Effector memory CD4-positive, alpha-beta T cell (primary cell): Measurements from ENCODE around the gene ICA1L.

ENCODE experiments used
- DNase-seq, 3 donors: peaks; one replicate each; pipeline ENCODE4 v3.0.0-alpha.2; 2020
- H3K27ac ChIP-seq: 2 replicates; pipeline ENCODE4 v1.7.0; 2013; ENCODE audit warnings: mild to moderate bottlenecking, low read length, moderate library complexity; ENCODE audit not compliant: insufficient read depth, poor library complexity, severe bottlenecking
- H3K27me3 ChIP-seq: replicated peaks from 2 replicates; pipeline ENCODE4 v1.7.0; 2013; ENCODE audit warnings: mild to moderate bottlenecking, low read length; ENCODE audit not compliant: insufficient read depth, control insufficient read depth, poor library complexity, severe bottlenecking
- H3K36me3 ChIP-seq: 2 replicates; pipeline ENCODE4 v1.7.0; 2013; ENCODE audit warnings: mild to moderate bottlenecking, low read length, moderate library complexity; ENCODE audit not compliant: control insufficient read depth, insufficient read depth
- H3K4me1 ChIP-seq: 2 replicates; pipeline ENCODE4 v1.7.0; 2013; ENCODE audit warnings: low read length, mild to moderate bottlenecking; ENCODE audit not compliant: control insufficient read depth, insufficient read depth, poor library complexity, severe bottlenecking
- H3K4me3 ChIP-seq: 2 replicates; pipeline ENCODE4 v1.7.0; 2013; ENCODE audit warnings: low read length, low read depth, mild to moderate bottlenecking; ENCODE audit not compliant: insufficient read depth, poor library complexity, severe bottlenecking
- H3K9me3 ChIP-seq: 2 replicates; pipeline ENCODE4 v1.7.0; 2013; ENCODE audit warnings: mild to moderate bottlenecking, low read length, moderate library complexity; ENCODE audit not compliant: control insufficient read depth

Gene ICA1L

GRCh38 chr2:202764991-202765390 is 106.6 kb downstream of the ICA1L start:
- H3K36me3 ChIP-seq: peaks cover 8% of the 10 kb centered on the region
- no peak overlapping the region for H3K27ac ChIP-seq
- no peak for DNase-seq

GRCh38 chr2:202763916-202764315 is 107.7 kb downstream of the ICA1L start:
- Histone ChIP-seq H3K9me3 (no peaks in the 10 kb centered on the region), H3K27me3 (no peaks in the 10 kb centered on the region), H3K4me3 (no peak overlapping the region), H3K27ac (no peak overlapping the region), H3K4me1 (no peaks in the 10 kb centered on the region), H3K36me3 (peaks cover 8% of the 10 kb centered on the region)
- no peak for DNase-seq

More at GRCh38 chr2:202764991-202765390, 106.6 kb downstream of the ICA1L start:
- no peaks in the 10 kb centered on the region for H3K4me1 ChIP-seq
- no peaks in the 10 kb centered on the region for H3K9me3 ChIP-seq
- H3K4me3 ChIP-seq: no peak overlapping the region
- H3K27me3 ChIP-seq: no peaks in the 10 kb centered on the region

- Histone ChIP-seq H3K4me1 (no peaks in the 10 kb centered on the region), H3K36me3 (peaks cover 15% of the 10 kb centered on the region), H3K4me3 (no peak overlapping the region), H3K27ac (no peak overlapping the region), H3K9me3 (no peaks in the 10 kb centered on the region), H3K27me3 (no peaks in the 10 kb centered on the region)
- DNase-seq: no peak
These were observed 109.0 kb downstream of the ICA1L start for GRCh38 chr2:202762556-202762955.

- Histone ChIP-seq H3K9me3 (no peaks in the 10 kb centered on the region), H3K4me1 (no peaks in the 10 kb centered on the region), H3K27me3 (no peaks in the 10 kb centered on the region), H3K36me3 (peaks cover 18% of the 10 kb centered on the region), H3K4me3 (no peak overlapping the region), H3K27ac (no peak overlapping the region)
- no peak for DNase-seq
These were observed 110.7 kb downstream of the ICA1L start for GRCh38 chr2:202760848-202761247.

- no peak overlapping the region for H3K27ac ChIP-seq
- no peaks in the 10 kb centered on the region for H3K4me1 ChIP-seq
- peaks cover 13% of the 10 kb centered on the region for H3K36me3 ChIP-seq
These were observed 113.0 kb downstream of the ICA1L start for GRCh38 chr2:202758604-202759003.

GRCh38 chr2:202758128-202758527 is 113.4 kb downstream of the ICA1L start:
- Histone ChIP-seq H3K27ac (no peak overlapping the region), H3K4me1 (no peaks in the 10 kb centered on the region), H3K4me3 (no peak overlapping the region), H3K27me3 (no peaks in the 10 kb centered on the region), H3K9me3 (no peaks in the 10 kb centered on the region), H3K36me3 (peaks cover 13% of the 10 kb centered on the region)
- no peak for DNase-seq

More at GRCh38 chr2:202758604-202759003, 113.0 kb downstream of the ICA1L start:
- no peaks in the 10 kb centered on the region for H3K27me3 ChIP-seq
- H3K4me3 ChIP-seq: no peak overlapping the region
- DNase-seq: no peak
- no peaks in the 10 kb centered on the region for H3K9me3 ChIP-seq

GRCh38 chr2:202757339-202757738 is 114.2 kb downstream of the ICA1L start:
- no peaks in the 10 kb centered on the region for H3K9me3 ChIP-seq
- no peaks in the 10 kb centered on the region for H3K27me3 ChIP-seq
- no peak overlapping the region for H3K27ac ChIP-seq
- H3K4me3 ChIP-seq: no peak overlapping the region
- DNase-seq: no peak
- peaks cover 13% of the 10 kb centered on the region for H3K36me3 ChIP-seq
- H3K4me1 ChIP-seq: no peaks in the 10 kb centered on the region

- Histone ChIP-seq H3K27me3 (no peaks in the 10 kb centered on the region), H3K27ac (no peak overlapping the region), H3K9me3 (no peaks in the 10 kb centered on the region), H3K4me1 (no peaks in the 10 kb centered on the region), H3K4me3 (no peak overlapping the region), H3K36me3 (peaks cover 13% of the 10 kb centered on the region)
- no peak for DNase-seq
These were observed 115.0 kb downstream of the ICA1L start for GRCh38 chr2:202756598-202756997.

GRCh38 chr2:202754936-202755335 is 116.6 kb downstream of the ICA1L start:
- no peak overlapping the region for H3K27ac ChIP-seq
- H3K27me3 ChIP-seq: no peaks in the 10 kb centered on the region
- DNase-seq: no peak

GRCh38 chr2:202752071-202752470 is 119.5 kb downstream of the ICA1L start:
- H3K27ac ChIP-seq: no peak overlapping the region
- no peak overlapping the region for H3K4me3 ChIP-seq
- no peaks in the 10 kb centered on the region for H3K27me3 ChIP-seq
- no peak for DNase-seq
- H3K4me1 ChIP-seq: no peaks in the 10 kb centered on the region
- H3K9me3 ChIP-seq: no peaks in the 10 kb centered on the region
- H3K36me3 ChIP-seq: peaks cover 7% of the 10 kb centered on the region

More at GRCh38 chr2:202754936-202755335, 116.6 kb downstream of the ICA1L start:
- H3K9me3 ChIP-seq: no peaks in the 10 kb centered on the region
- H3K4me1 ChIP-seq: no peaks in the 10 kb centered on the region
- no peak overlapping the region for H3K4me3 ChIP-seq
- peaks cover 13% of the 10 kb centered on the region for H3K36me3 ChIP-seq
